Neutrophil (primary cell): Measurements from ENCODE around the gene PPID.

Experiments
- H3K27ac ChIP-seq: fragments of 200-600 bp; sonication (generic); 2 replicates; pipeline ENCODE4 v1.5.1; 2016; ENCODE audit warnings: mild to moderate bottlenecking, moderate library complexity
- H3K27me3 ChIP-seq: fragments of 200-600 bp; sonication (generic); 2 replicates; pipeline ENCODE4 v1.6.0; 2016; ENCODE audit warnings: mild to moderate bottlenecking
- H3K36me3 ChIP-seq: fragments of 200-600 bp; sonication (generic); 2 replicates; pipeline ENCODE4 v1.5.1; 2017
- H3K4me1 ChIP-seq, 2 experiments: fragments of 200-600 bp in 1 of 2; sonication (generic) in 1 of 2; 1 replicate in 1 of 2; 2 replicates in 1 of 2; pipeline versions ENCODE4 v1.5.1 to v1.6.1; 2013 to 2016; ENCODE audit warnings: low read depth in 1 of 2, low read length in 1 of 2, mild to moderate bottlenecking in 1 of 2, moderate library complexity in 1 of 2; ENCODE audit not compliant: control insufficient read depth in 1 of 2, insufficient read depth in 1 of 2
- H3K4me3 ChIP-seq, 2 experiments: fragments of 200-600 bp in 1 of 2; sonication (generic) in 1 of 2; 1 replicate in 1 of 2; 2 replicates in 1 of 2; pipeline ENCODE4 v1.5.1; 2013 to 2016; ENCODE audit warnings: low read depth in 1 of 2, low read length in 1 of 2, mild to moderate bottlenecking in 1 of 2, moderate library complexity in 1 of 2
- H3K9me3 ChIP-seq: fragments of 200-600 bp; sonication (generic); 2 replicates; pipeline ENCODE4 v1.5.1; 2016
- TF ChIP-seq, protein P1 (sequence below): fragments of 200-600 bp; sonication (generic); IDR thresholded peaks from 2 replicates; pipeline ENCODE4 v1.5.1; 2016; ENCODE audit warnings: antibody characterized with exemption

Gene PPID

GRCh38 chr4:158722917-158723793 lies at the start of gene PPID:
Gene PPID, minus strand, starts transcription at chr4:158723396. Its CDS starts 108 bp downstream, at chr4:158723288.
- Histone ChIP-seq H3K27me3 (peaks cover 12% of the 10 kb centered on the region), H3K4me1 (peaks cover 16 to 19% of the 10 kb centered on the region in 2 experiments), H3K27ac (peak within 1 kb of the TSS; percentile 91), H3K36me3 (peaks cover 30% of the 10 kb centered on the region), H3K4me3 (peak within 1 kb of the TSS; percentile 89 to 93), H3K9me3 (no peaks in the 10 kb centered on the region)
- TF ChIP-seq, protein P1, sequence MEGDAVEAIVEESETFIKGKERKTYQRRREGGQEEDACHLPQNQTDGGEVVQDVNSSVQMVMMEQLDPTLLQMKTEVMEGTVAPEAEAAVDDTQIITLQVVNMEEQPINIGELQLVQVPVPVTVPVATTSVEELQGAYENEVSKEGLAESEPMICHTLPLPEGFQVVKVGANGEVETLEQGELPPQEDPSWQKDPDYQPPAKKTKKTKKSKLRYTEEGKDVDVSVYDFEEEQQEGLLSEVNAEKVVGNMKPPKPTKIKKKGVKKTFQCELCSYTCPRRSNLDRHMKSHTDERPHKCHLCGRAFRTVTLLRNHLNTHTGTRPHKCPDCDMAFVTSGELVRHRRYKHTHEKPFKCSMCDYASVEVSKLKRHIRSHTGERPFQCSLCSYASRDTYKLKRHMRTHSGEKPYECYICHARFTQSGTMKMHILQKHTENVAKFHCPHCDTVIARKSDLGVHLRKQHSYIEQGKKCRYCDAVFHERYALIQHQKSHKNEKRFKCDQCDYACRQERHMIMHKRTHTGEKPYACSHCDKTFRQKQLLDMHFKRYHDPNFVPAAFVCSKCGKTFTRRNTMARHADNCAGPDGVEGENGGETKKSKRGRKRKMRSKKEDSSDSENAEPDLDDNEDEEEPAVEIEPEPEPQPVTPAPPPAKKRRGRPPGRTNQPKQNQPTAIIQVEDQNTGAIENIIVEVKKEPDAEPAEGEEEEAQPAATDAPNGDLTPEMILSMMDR: peak; percentile 27

- no peak overlapping the region for H3K27ac ChIP-seq
- no peaks in the 10 kb centered on the region for H3K36me3 ChIP-seq
- TF ChIP-seq, protein P1: no peak
- H3K27me3 ChIP-seq: peaks cover 14% of the 10 kb centered on the region
- H3K4me3 ChIP-seq: no peak overlapping the region
- peaks cover 17 to 19% of the 10 kb centered on the region in 2 experiments for H3K4me1 ChIP-seq
- no peaks in the 10 kb centered on the region for H3K9me3 ChIP-seq
Observed at GRCh38 chr4:158771776-158772175, 48.6 kb upstream of the PPID start.

- Histone ChIP-seq H3K9me3 (no peaks in the 10 kb centered on the region), H3K4me3 (no peak overlapping the region), H3K36me3 (no peaks in the 10 kb centered on the region), H3K27me3 (peaks cover 14% of the 10 kb centered on the region), H3K27ac (no peak overlapping the region), H3K4me1 (peaks cover 17 to 27% of the 10 kb centered on the region in 2 experiments)
- TF ChIP-seq, protein P1: no peak
Observed at GRCh38 chr4:158770671-158771070, 47.5 kb upstream of the PPID start.

- Histone ChIP-seq H3K4me1 (peaks cover 17 to 27% of the 10 kb centered on the region in 2 experiments), H3K36me3 (no peaks in the 10 kb centered on the region), H3K27me3 (peaks cover 14% of the 10 kb centered on the region), H3K27ac (no peak overlapping the region), H3K4me3 (peak overlapping the region; percentile 67 to 75), H3K9me3 (no peaks in the 10 kb centered on the region)
- TF ChIP-seq, protein P1: no peak
Observed at GRCh38 chr4:158769175-158769921, 46.2 kb upstream of the PPID start.

GRCh38 chr4:158768555-158769174 lies 45.5 kb upstream of the PPID start, which contains the start of gene FNIP2:
Gene FNIP2, plus strand, starts transcription at chr4:158769026. Its CDS starts 187 bp downstream, at chr4:158769213.
- H3K36me3 ChIP-seq: no peaks in the 10 kb centered on the region
- TF ChIP-seq, protein P1: no peak
- peaks cover 17 to 27% of the 10 kb centered on the region in 2 experiments for H3K4me1 ChIP-seq
- H3K4me3 ChIP-seq: peak within 1 kb of the TSS; percentile 67 to 75
- peaks cover 14% of the 10 kb centered on the region for H3K27me3 ChIP-seq
- no peak within 1 kb of the TSS for H3K27ac ChIP-seq
- H3K9me3 ChIP-seq: no peaks in the 10 kb centered on the region
